ENCODE measurements around the gene ANKRD33B. TPM values are rescaled to one million over a fixed set of nuclear protein-coding genes. Genes with fewer than 3 reads are reported as not detected.

Gene ANKRD33B
- total and polyA plus RNA-seq, 2 donors (not counting 1 experiment from before 2014, with no cell fraction given) = 7.7 to 7.8 TPM

- no peak overlapping the region for H3K4me3 ChIP-seq (replicated peaks in 1 of 4; ENCODE audit: control extremely low read depth in 1 of 4, insufficient read depth in 1 of 4, low read depth in 3 of 4, low read length in 4 of 4)
- peak overlapping the region; percentile 13 for H3K4me2 ChIP-seq (ENCODE audit: extremely low read depth, insufficient read depth, low read length)
- H3K9me3 ChIP-seq (ENCODE audit: control insufficient read depth, insufficient read depth, low read depth, low read length) = no peaks in the 10 kb centered on the region
- peaks cover 29% of the 10 kb centered on the region for H3K4me1 ChIP-seq (ENCODE audit: control insufficient read depth, extremely low read depth, insufficient read depth, low read length)
- H3K27me3 ChIP-seq (ENCODE audit: control insufficient read depth, insufficient read depth, low read length) = no peaks in the 10 kb centered on the region
- no peak for TF ChIP-seq EZH2 (IDR thresholded peaks at IDR 0.05; ENCODE audit: low read length, missing control alignments)
- TF ChIP-seq CTCF (conservative IDR thresholded peaks at IDR 0.05 in 1 of 2, IDR thresholded peaks at IDR 0.05 in 1 of 2; ENCODE audit: low read depth in 1 of 2, low read length in 2 of 2) = no peak
- DNase-seq (ENCODE audit: low read depth in 2 of 2) = no peak
- H4K20me1 ChIP-seq (ENCODE audit: control insufficient read depth, extremely low read depth, insufficient read depth, low read length) = no peaks in the 10 kb centered on the region
- H3K79me2 ChIP-seq (ENCODE audit: control insufficient read depth, insufficient read depth, low read length) = no peaks in the 10 kb centered on the region
- H3K9ac ChIP-seq (ENCODE audit: insufficient read depth, low read length) = no peak overlapping the region
- peak overlapping the region; percentile 10 for H2AFZ ChIP-seq (ENCODE audit: low read length)
- H3K36me3 ChIP-seq (ENCODE audit: control insufficient read depth, insufficient read depth, low read length) = no peaks in the 10 kb centered on the region
- no peak overlapping the region for H3K27ac ChIP-seq (ENCODE audit: insufficient read depth, low read length)
Observed at GRCh38 chr5:10556893-10557746, 6.8 kb upstream of the ANKRD33B start.

GRCh38 chr5:10559151-10559550, 4.7 kb upstream of the ANKRD33B start:
- Histone ChIP-seq H3K79me2 (ENCODE audit: control insufficient read depth, insufficient read depth, low read length) (no peaks in the 10 kb centered on the region), H3K4me1 (ENCODE audit: control insufficient read depth, extremely low read depth, insufficient read depth, low read length) (peaks cover 22% of the 10 kb centered on the region), H3K4me3 (replicated peaks in 1 of 4; ENCODE audit: control extremely low read depth in 1 of 4, insufficient read depth in 1 of 4, low read depth in 3 of 4, low read length in 4 of 4) (no peak overlapping the region), H3K27me3 (ENCODE audit: control insufficient read depth, insufficient read depth, low read length) (no peaks in the 10 kb centered on the region), H3K4me2 (ENCODE audit: extremely low read depth, insufficient read depth, low read length) (no peak overlapping the region), H2AFZ (ENCODE audit: low read length) (no peak overlapping the region), H4K20me1 (ENCODE audit: control insufficient read depth, extremely low read depth, insufficient read depth, low read length) (no peaks in the 10 kb centered on the region), H3K9ac (ENCODE audit: insufficient read depth, low read length) (no peak overlapping the region), H3K36me3 (ENCODE audit: control insufficient read depth, insufficient read depth, low read length) (no peaks in the 10 kb centered on the region), H3K9me3 (ENCODE audit: control insufficient read depth, insufficient read depth, low read depth, low read length) (no peaks in the 10 kb centered on the region), H3K27ac (ENCODE audit: insufficient read depth, low read length) (no peak overlapping the region)
- TF ChIP-seq EZH2 (IDR thresholded peaks at IDR 0.05; ENCODE audit: low read length, missing control alignments) (no peak), CTCF (conservative IDR thresholded peaks at IDR 0.05 in 1 of 2, IDR thresholded peaks at IDR 0.05 in 1 of 2; ENCODE audit: low read depth in 1 of 2, low read length in 2 of 2) (no peak)
- DNase-seq (ENCODE audit: low read depth in 2 of 2) = no peak

- Histone ChIP-seq H3K27me3 (ENCODE audit: control insufficient read depth, insufficient read depth, low read length) (no peaks in the 10 kb centered on the region), H3K4me1 (ENCODE audit: control insufficient read depth, extremely low read depth, insufficient read depth, low read length) (peaks cover 22% of the 10 kb centered on the region), H3K79me2 (ENCODE audit: control insufficient read depth, insufficient read depth, low read length) (peaks cover 2% of the 10 kb centered on the region), H2AFZ (ENCODE audit: low read length) (no peak overlapping the region), H4K20me1 (ENCODE audit: control insufficient read depth, extremely low read depth, insufficient read depth, low read length) (no peaks in the 10 kb centered on the region), H3K9ac (ENCODE audit: insufficient read depth, low read length) (no peak overlapping the region), H3K9me3 (ENCODE audit: control insufficient read depth, insufficient read depth, low read depth, low read length) (no peaks in the 10 kb centered on the region), H3K36me3 (ENCODE audit: control insufficient read depth, insufficient read depth, low read length) (no peaks in the 10 kb centered on the region), H3K4me2 (ENCODE audit: extremely low read depth, insufficient read depth, low read length) (no peak overlapping the region), H3K4me3 (replicated peaks in 1 of 4; ENCODE audit: control extremely low read depth in 1 of 4, insufficient read depth in 1 of 4, low read depth in 3 of 4, low read length in 4 of 4) (no peak overlapping the region), H3K27ac (ENCODE audit: insufficient read depth, low read length) (no peak overlapping the region)
- DNase-seq (ENCODE audit: low read depth in 2 of 2) = peak in 1 of 2 donors; percentile 25
- no peak for TF ChIP-seq EZH2 (IDR thresholded peaks at IDR 0.05; ENCODE audit: low read length, missing control alignments)
- TF ChIP-seq CTCF (conservative IDR thresholded peaks at IDR 0.05 in 1 of 2, IDR thresholded peaks at IDR 0.05 in 1 of 2; ENCODE audit: low read depth in 1 of 2, low read length in 2 of 2) = no peak
Observed at GRCh38 chr5:10559871-10560270, 4.0 kb upstream of the ANKRD33B start.

Measured in fibroblast of lung (primary cell).